ENCODE results near the gene C9orf78. TPM values are rescaled to one million over a fixed set of nuclear protein-coding genes. Genes with fewer than 3 reads are reported as not detected.

The C9orf78 gene
- total RNA-seq, 1 donor from 2014 or later, result 46.1 TPM

GRCh38 chr9:129834489-129835127, 467 bp downstream of the C9orf78 start:
- H3K4me1 Mint-ChIP-seq (ENCODE audit: low read depth, unreplicated experiment), result peaks cover 25% of the 10 kb centered on the region
- peak overlapping the region; percentile 99 for H3K4me3 Mint-ChIP-seq (ENCODE audit: unreplicated experiment)
- DNase-seq, result no peak
- no peaks in the 10 kb centered on the region for H3K36me3 Mint-ChIP-seq (ENCODE audit: unreplicated experiment)
- peaks cover 2% of the 10 kb centered on the region for H3K9me3 Mint-ChIP-seq (ENCODE audit: unreplicated experiment)
- H3K27ac Mint-ChIP-seq (ENCODE audit: unreplicated experiment), result peak overlapping the region; percentile 90
- peaks cover 7% of the 10 kb centered on the region for H3K27me3 Mint-ChIP-seq (ENCODE audit: unreplicated experiment)
- no peak for TF ChIP-seq CTCF (IDR thresholded peaks at IDR 0.05; ENCODE audit: partially characterized antibody, unreplicated experiment)

GRCh38 chr9:129832982-129833381, 2.1 kb downstream of the C9orf78 start:
- peaks cover 2% of the 10 kb centered on the region for H3K9me3 Mint-ChIP-seq (ENCODE audit: unreplicated experiment)
- H3K27me3 Mint-ChIP-seq (ENCODE audit: unreplicated experiment), result peaks cover 2% of the 10 kb centered on the region
- H3K27ac Mint-ChIP-seq (ENCODE audit: unreplicated experiment), result no peak overlapping the region
- no peaks in the 10 kb centered on the region for H3K36me3 Mint-ChIP-seq (ENCODE audit: unreplicated experiment)
- H3K4me1 Mint-ChIP-seq (ENCODE audit: low read depth, unreplicated experiment), result peaks cover 15% of the 10 kb centered on the region
- DNase-seq, result no peak
- H3K4me3 Mint-ChIP-seq (ENCODE audit: unreplicated experiment), result peak overlapping the region; percentile 12
- no peak for TF ChIP-seq CTCF (IDR thresholded peaks at IDR 0.05; ENCODE audit: partially characterized antibody, unreplicated experiment)

- H3K4me3 Mint-ChIP-seq (ENCODE audit: unreplicated experiment), result no peak overlapping the region
- no peaks in the 10 kb centered on the region for H3K27me3 Mint-ChIP-seq (ENCODE audit: unreplicated experiment)
- no peak for TF ChIP-seq CTCF (IDR thresholded peaks at IDR 0.05; ENCODE audit: partially characterized antibody, unreplicated experiment)
- no peak for DNase-seq
- peaks cover 2% of the 10 kb centered on the region for H3K9me3 Mint-ChIP-seq (ENCODE audit: unreplicated experiment)
- H3K4me1 Mint-ChIP-seq (ENCODE audit: low read depth, unreplicated experiment), result peaks cover 1% of the 10 kb centered on the region
- no peak overlapping the region for H3K27ac Mint-ChIP-seq (ENCODE audit: unreplicated experiment)
- H3K36me3 Mint-ChIP-seq (ENCODE audit: unreplicated experiment), result no peaks in the 10 kb centered on the region
Measured at GRCh38 chr9:129828969-129829368, 6.1 kb downstream of the C9orf78 start.

- no peak for DNase-seq
- H3K4me3 Mint-ChIP-seq (ENCODE audit: unreplicated experiment), result no peak overlapping the region
- peaks cover under 1% of the 10 kb centered on the region for H3K4me1 Mint-ChIP-seq (ENCODE audit: low read depth, unreplicated experiment)
- peaks cover 2% of the 10 kb centered on the region for H3K9me3 Mint-ChIP-seq (ENCODE audit: unreplicated experiment)
- H3K27ac Mint-ChIP-seq (ENCODE audit: unreplicated experiment), result no peak overlapping the region
- no peaks in the 10 kb centered on the region for H3K27me3 Mint-ChIP-seq (ENCODE audit: unreplicated experiment)
- no peak for TF ChIP-seq CTCF (IDR thresholded peaks at IDR 0.05; ENCODE audit: partially characterized antibody, unreplicated experiment)
- no peaks in the 10 kb centered on the region for H3K36me3 Mint-ChIP-seq (ENCODE audit: unreplicated experiment)
Measured at GRCh38 chr9:129828051-129828450, 7.0 kb downstream of the C9orf78 start.

- DNase-seq, result no peak
- H3K27me3 Mint-ChIP-seq (ENCODE audit: unreplicated experiment), result no peaks in the 10 kb centered on the region
- H3K9me3 Mint-ChIP-seq (ENCODE audit: unreplicated experiment), result peaks cover 2% of the 10 kb centered on the region
- H3K27ac Mint-ChIP-seq (ENCODE audit: unreplicated experiment), result no peak overlapping the region
- TF ChIP-seq CTCF (IDR thresholded peaks at IDR 0.05; ENCODE audit: partially characterized antibody, unreplicated experiment), result no peak
- peaks cover 6% of the 10 kb centered on the region for H3K4me1 Mint-ChIP-seq (ENCODE audit: low read depth, unreplicated experiment)
- no peaks in the 10 kb centered on the region for H3K36me3 Mint-ChIP-seq (ENCODE audit: unreplicated experiment)
- H3K4me3 Mint-ChIP-seq (ENCODE audit: unreplicated experiment), result no peak overlapping the region
Measured at GRCh38 chr9:129826759-129827158, 8.3 kb downstream of the C9orf78 start.

Measured in glutamatergic neuron (in vitro differentiated cells).